ENCODE data around the gene TENM3.

GRCh38 chr4:182427554-182427953 is 184.4 kb downstream of the TENM3 start:
- TF ChIP-seq CTCF (IDR thresholded peaks at IDR 0.05; ENCODE audit: low read length), result no peak
- TF ChIP-seq EZH2 (IDR thresholded peaks at IDR 0.05; ENCODE audit: borderline replicate concordance, low read length), result no peak
